B cell (primary cell): ENCODE results near the gene PLS1.

Source experiments
- CTCF ChIP-seq: fragments of 200-600 bp; IDR thresholded peaks from one replicate; pipeline ENCODE4 v1.8.0; 2022; ENCODE audit warnings: antibody characterized with exemption, mild to moderate bottlenecking
- EZH2 ChIP-seq: IDR thresholded peaks from 2 replicates; pipeline ENCODE4 v1.6.1; 2012; ENCODE audit warnings: borderline replicate concordance, low read depth, mild to moderate bottlenecking, moderate library complexity, low read length; ENCODE audit not compliant: insufficient read depth, poor library complexity, severe bottlenecking

- TF ChIP-seq EZH2 (no peak), CTCF (no peak)
These were observed 16.2 kb upstream of the PLS1 start for GRCh38 chr3:142580061-142580423.
